ENCODE measurements around the gene ICOS.
"Not testable (repeated sequence)": the region's sequence is repeated elsewhere in the genome, so short reads cannot be mapped to it uniquely, and the experiment has no call there.

ICOS gene

GRCh38 chr2:203959672-203960071 is 23.1 kb downstream of the ICOS start:
- DNase-seq (ENCODE audit: extremely low read depth, insufficient read length) = no peak
- H3K4me3 ChIP-seq (replicated peaks; ENCODE audit: low read depth, low read length) = no peak overlapping the region
- TF ChIP-seq, protein P1, sequence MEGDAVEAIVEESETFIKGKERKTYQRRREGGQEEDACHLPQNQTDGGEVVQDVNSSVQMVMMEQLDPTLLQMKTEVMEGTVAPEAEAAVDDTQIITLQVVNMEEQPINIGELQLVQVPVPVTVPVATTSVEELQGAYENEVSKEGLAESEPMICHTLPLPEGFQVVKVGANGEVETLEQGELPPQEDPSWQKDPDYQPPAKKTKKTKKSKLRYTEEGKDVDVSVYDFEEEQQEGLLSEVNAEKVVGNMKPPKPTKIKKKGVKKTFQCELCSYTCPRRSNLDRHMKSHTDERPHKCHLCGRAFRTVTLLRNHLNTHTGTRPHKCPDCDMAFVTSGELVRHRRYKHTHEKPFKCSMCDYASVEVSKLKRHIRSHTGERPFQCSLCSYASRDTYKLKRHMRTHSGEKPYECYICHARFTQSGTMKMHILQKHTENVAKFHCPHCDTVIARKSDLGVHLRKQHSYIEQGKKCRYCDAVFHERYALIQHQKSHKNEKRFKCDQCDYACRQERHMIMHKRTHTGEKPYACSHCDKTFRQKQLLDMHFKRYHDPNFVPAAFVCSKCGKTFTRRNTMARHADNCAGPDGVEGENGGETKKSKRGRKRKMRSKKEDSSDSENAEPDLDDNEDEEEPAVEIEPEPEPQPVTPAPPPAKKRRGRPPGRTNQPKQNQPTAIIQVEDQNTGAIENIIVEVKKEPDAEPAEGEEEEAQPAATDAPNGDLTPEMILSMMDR (IDR thresholded peaks at IDR 0.05; ENCODE audit: insufficient read depth, low read length, poor library complexity, severe bottlenecking) = no peak
- H3K27me3 ChIP-seq (replicated peaks; ENCODE audit: control insufficient read depth, insufficient read depth, low read length) = no peaks in the 10 kb centered on the region; the same call in 1 of the 2 replicates
- H3K36me3 ChIP-seq (ENCODE audit: control insufficient read depth, insufficient read depth, low read length) = no peaks in the 10 kb centered on the region

DNA sequence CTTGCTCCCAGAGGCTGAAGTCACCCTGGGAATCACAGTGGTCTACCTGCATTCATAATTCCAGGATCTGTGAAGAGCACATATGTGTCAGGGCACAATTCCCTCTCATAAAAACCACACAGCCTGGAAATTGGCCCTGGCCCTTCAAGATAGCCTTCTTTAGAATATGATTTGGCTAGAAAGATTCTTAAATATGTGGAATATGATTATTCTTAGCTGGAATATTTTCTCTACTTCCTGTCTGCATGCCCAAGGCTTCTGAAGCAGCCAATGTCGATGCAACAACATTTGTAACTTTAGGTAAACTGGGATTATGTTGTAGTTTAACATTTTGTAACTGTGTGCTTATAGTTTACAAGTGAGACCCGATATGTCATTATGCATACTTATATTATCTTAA is 24.2 kb downstream of the ICOS start:
- TF ChIP-seq, protein P1 (IDR thresholded peaks at IDR 0.05; ENCODE audit: insufficient read depth, low read length, poor library complexity, severe bottlenecking) = no peak
- no peaks in the 10 kb centered on the region for H3K36me3 ChIP-seq (ENCODE audit: control insufficient read depth, insufficient read depth, low read length)

GRCh38 chr2:203965190-203965589 is 28.6 kb downstream of the ICOS start:
- DNase-seq (ENCODE audit: extremely low read depth, insufficient read length); H3K4me3 ChIP-seq (replicated peaks; ENCODE audit: low read depth, low read length); H3K27me3 ChIP-seq (replicated peaks; ENCODE audit: control insufficient read depth, insufficient read depth, low read length); H3K36me3 ChIP-seq (ENCODE audit: control insufficient read depth, insufficient read depth, low read length): not testable (repeated sequence)

More for the DNA sequence above, 24.2 kb downstream of the ICOS start:
- Histone ChIP-seq H3K4me3 (replicated peaks; ENCODE audit: low read depth, low read length) (no peak overlapping the region), H3K27me3 (replicated peaks; ENCODE audit: control insufficient read depth, insufficient read depth, low read length) (no peaks in the 10 kb centered on the region; the same call in 1 of the 2 replicates)
- DNase-seq (ENCODE audit: extremely low read depth, insufficient read length) = no peak

DNA sequence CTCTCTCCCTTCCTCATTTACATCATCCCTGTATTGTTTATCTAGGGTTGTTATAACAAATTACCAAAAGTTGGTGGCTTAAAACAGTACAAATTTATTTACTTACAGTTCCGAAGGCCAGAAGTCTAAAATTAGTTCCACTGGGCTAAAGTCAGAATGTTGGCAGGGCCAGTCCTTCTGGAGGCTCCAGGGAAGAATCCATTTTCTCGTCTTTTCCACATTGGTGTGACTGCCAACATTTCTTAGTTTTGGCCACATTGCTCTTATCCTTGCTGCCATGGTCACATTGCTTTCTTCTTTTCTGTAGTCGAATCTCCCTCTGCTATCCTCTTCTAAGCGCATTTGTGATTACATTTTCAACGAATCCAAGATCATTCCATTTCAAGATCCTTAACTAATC is 34.7 kb downstream of the ICOS start:
- no peaks in the 10 kb centered on the region for H3K36me3 ChIP-seq (ENCODE audit: control insufficient read depth, insufficient read depth, low read length)
- peaks cover 3% of the 10 kb centered on the region; the same call in 1 of the 2 replicates for H3K27me3 ChIP-seq (replicated peaks; ENCODE audit: control insufficient read depth, insufficient read depth, low read length)
- no peak overlapping the region for H3K4me3 ChIP-seq (replicated peaks; ENCODE audit: low read depth, low read length)
- DNase-seq (ENCODE audit: extremely low read depth, insufficient read length) = no peak
- TF ChIP-seq, protein P1 (IDR thresholded peaks at IDR 0.05; ENCODE audit: insufficient read depth, low read length, poor library complexity, severe bottlenecking) = no peak

GRCh38 chr2:203972066-203972465 is 35.5 kb downstream of the ICOS start:
- Histone ChIP-seq H3K4me3 (replicated peaks; ENCODE audit: low read depth, low read length) (no peak overlapping the region), H3K36me3 (ENCODE audit: control insufficient read depth, insufficient read depth, low read length) (no peaks in the 10 kb centered on the region), H3K27me3 (replicated peaks; ENCODE audit: control insufficient read depth, insufficient read depth, low read length) (peaks cover 3% of the 10 kb centered on the region; the same call in 1 of the 2 replicates)
- TF ChIP-seq, protein P1 (IDR thresholded peaks at IDR 0.05; ENCODE audit: insufficient read depth, low read length, poor library complexity, severe bottlenecking) = no peak
- DNase-seq (ENCODE audit: extremely low read depth, insufficient read length) = no peak

- TF ChIP-seq, protein P1 (IDR thresholded peaks at IDR 0.05; ENCODE audit: insufficient read depth, low read length, poor library complexity, severe bottlenecking) = no peak
- DNase-seq (ENCODE audit: extremely low read depth, insufficient read length) = no peak
- no peak overlapping the region for H3K4me3 ChIP-seq (replicated peaks; ENCODE audit: low read depth, low read length)
- H3K27me3 ChIP-seq (replicated peaks; ENCODE audit: control insufficient read depth, insufficient read depth, low read length) = peaks cover 3% of the 10 kb centered on the region; the same call in 1 of the 2 replicates
- no peaks in the 10 kb centered on the region for H3K36me3 ChIP-seq (ENCODE audit: control insufficient read depth, insufficient read depth, low read length)
Observed at GRCh38 chr2:203973000-203973399, 36.4 kb downstream of the ICOS start.
